Hair follicular keratinocyte (primary cell): ENCODE results near the gene XIRP1. TPM values are rescaled to one million over a fixed set of nuclear protein-coding genes. Genes with fewer than 3 reads are reported as not detected.

Experiments
- total RNA-seq: library from RNA; depleted of rRNA; stranded (reverse); fragments of >200 nt; gene quantifications from 2 replicates; pipeline ENCODE4 v1.2.3, GENCODE V29; 2015

The XIRP1 gene
- not detected in 2 replicates for total RNA-seq

GRCh38 chr3:39192490-39193092 lies at the start of gene XIRP1:
Gene XIRP1 (minus strand): TSS chr3:39192595. CDS start chr3:39189445, 3,150 bp downstream.

Other genes with a start within 250 kb of the XIRP1 start
- not detected in 2 replicates for gene SCN11A, start 140.7 kb downstream of the XIRP1 start, total RNA-seq
- gene WDR48, start 140.6 kb downstream of the XIRP1 start, total RNA-seq: 11.9 and 21.6 TPM in 2 replicates
- gene GORASP1, start 85.0 kb downstream of the XIRP1 start, total RNA-seq: 27.5 and 32.0 TPM in 2 replicates
- 0.55 and 0.57 TPM in 2 replicates for gene TTC21A, start 84.9 kb downstream of the XIRP1 start, total RNA-seq
- 7.8 and 10.8 TPM in 2 replicates for gene CSRNP1, start 39.0 kb downstream of the XIRP1 start, total RNA-seq
- not detected in 2 replicates for gene CX3CR1, start 87.4 kb upstream of the XIRP1 start, total RNA-seq
- gene CCR8, start 137.1 kb upstream of the XIRP1 start, total RNA-seq: not detected in 2 replicates
- gene SLC25A38, start 190.8 kb upstream of the XIRP1 start, total RNA-seq: 25.7 and 29.1 TPM in 2 replicates
- 2,555 and 2,813 TPM in 2 replicates for gene RPSA, start 214.1 kb upstream of the XIRP1 start, total RNA-seq